K562 (cell line): Measurements from ENCODE around the gene RPS6KL1. TPM values are rescaled to one million over a fixed set of nuclear protein-coding genes. Genes with fewer than 3 reads are reported as not detected.

Source experiments
- ATAC-seq: fragments of 200-7000 bp; cut with Tn5 transposase; 3 replicates; pipeline ENCODE4 v1.9.1; 2020; ENCODE audit warnings: moderate library complexity
- BruUV-seq: library from RNA; stranded (reverse); fragments of 400-500 nt; replicated peaks from 2 replicates; lab custom pipeline; 2021; lab: Mats Ljungman, UMichigan
- CTCF ChIA-PET: fragments of 300-600 bp; formaldehyde crosslinking; extraction: SDS; loops from one replicate; lab custom pipeline; 2021; ENCODE audit warnings: low intra/inter-chr PET ratio; lab: Yijun Ruan, JAX
- POLR2A ChIA-PET: fragments of 300-600, 350-650 bp; sonication (Branson Sonifier 250); formaldehyde crosslinking; extraction: SDS; loops from one replicate; lab custom pipeline; 2021; ENCODE audit warnings: antibody characterized with exemption, inconsistent platforms; lab: Yijun Ruan, JAX
- DNase-seq, 4 experiments: peaks; one replicate each; pipeline versions ENCODE4 v3.0.0 to v3.0.0-alpha.2; 2011 to 2018; ENCODE audit warnings: low spot score in 3 of 4, mixed read lengths in 3 of 4; ENCODE audit errors: extremely low read depth in 1 of 4
- FAIRE-seq: peaks from 2 replicates; lab custom pipeline; 2011; peaks lifted over from hg19 to GRCh38; lab: Jason Lieb, UNC
- H2AFZ ChIP-seq: 2 replicates; pipeline ENCODE4 v1.6.0; 2011; ENCODE audit warnings: low read depth, low read length, control low read depth, inconsistent platforms
- H3K27ac ChIP-seq: fragments of 200-600 bp; 3 replicates; pipeline ENCODE4 v1.8.0; 2011; ENCODE audit warnings: low read depth, mild to moderate bottlenecking, control low read depth, inconsistent platforms, low read length, moderate library complexity, mixed read lengths; ENCODE audit errors: extremely low read depth
- H3K27me3 ChIP-seq, 2 experiments: fragments of 300-600 bp in 1 of 2; 2 replicates in 1 of 2; 3 replicates in 1 of 2; pipeline versions ENCODE4 v1.6.0 to v1.8.0; 2011; ENCODE audit warnings: inconsistent platforms in 2 of 2, low read length in 2 of 2, mild to moderate bottlenecking in 1 of 2, mixed read lengths in 1 of 2, moderate library complexity in 1 of 2; ENCODE audit not compliant: control insufficient read depth in 2 of 2, insufficient read depth in 2 of 2
- H3K36me3 ChIP-seq: fragments of 300-600 bp; 3 replicates; pipeline ENCODE4 v1.8.0; 2011; ENCODE audit warnings: mild to moderate bottlenecking, low read length, inconsistent platforms; ENCODE audit not compliant: control insufficient read depth, insufficient read depth
- H3K4me1 ChIP-seq, 2 experiments: fragments of 200-600 bp in 1 of 2; replicated peaks in 1 of 2; 2 replicates in 1 of 2; 3 replicates in 1 of 2; pipeline versions ENCODE4 v1.5.1 to v1.8.0; 2011; ENCODE audit warnings: inconsistent platforms in 2 of 2, low read length in 2 of 2, mild to moderate bottlenecking in 1 of 2, mixed read lengths in 1 of 2, moderate library complexity in 1 of 2; ENCODE audit not compliant: control insufficient read depth in 2 of 2, insufficient read depth in 2 of 2
- H3K4me2 ChIP-seq: 2 replicates; pipeline ENCODE4 v1.6.1; 2011; ENCODE audit warnings: low read length, control low read depth, inconsistent platforms, mixed read lengths; ENCODE audit not compliant: insufficient read depth
- H3K4me3 ChIP-seq: fragments of 200-600 bp; sonication (generic), shearing (Covaris generic); 2 replicates; pipeline ENCODE4 v1.5.1; 2016; ENCODE audit warnings: control low read depth, inconsistent platforms
- H3K79me2 ChIP-seq: fragments of 200-600 bp; 3 replicates; pipeline ENCODE4 v1.8.0; 2011; ENCODE audit warnings: low read length, inconsistent platforms; ENCODE audit not compliant: control insufficient read depth, insufficient read depth
- H3K9ac ChIP-seq, 2 experiments: 2 replicates each; pipeline versions ENCODE4 v1.6.0 to v1.6.1; 2011; ENCODE audit warnings: low read depth in 2 of 2, low read length in 2 of 2, control low read depth in 1 of 2, inconsistent platforms in 1 of 2, mild to moderate bottlenecking in 1 of 2, mixed read lengths in 1 of 2; ENCODE audit not compliant: insufficient read depth in 1 of 2
- H3K9me1 ChIP-seq: one replicate; pipeline ENCODE4 v1.6.0; 2011; ENCODE audit warnings: inconsistent platforms, mild to moderate bottlenecking, low read length, moderate library complexity; ENCODE audit not compliant: control insufficient read depth, insufficient read depth
- H3K9me3 ChIP-seq: replicated peaks from 2 replicates; pipeline ENCODE4 v1.5.1; 2011; ENCODE audit warnings: low read depth, low read length, inconsistent platforms; ENCODE audit not compliant: control insufficient read depth, insufficient read depth
- H4K20me1 ChIP-seq: replicated peaks from 2 replicates; pipeline ENCODE4 v1.6.1; 2011; ENCODE audit warnings: low read length, inconsistent platforms, mixed read lengths; ENCODE audit not compliant: control insufficient read depth, insufficient read depth
- ADNP ChIP-seq: fragments of 200-800 bp; sonication (Bioruptor generic); IDR thresholded peaks from 2 replicates; pipeline ENCODE4 v1.6.1; 2016; ENCODE audit warnings: missing genetic modification characterization, missing compliant biosample characterization
- ARID3A ChIP-seq: IDR thresholded peaks from 2 replicates; pipeline ENCODE4 v1.6.1; 2012; ENCODE audit warnings: low read depth, low read length, improper control_type of control experiment, borderline replicate concordance
- BCOR ChIP-seq: fragments of 450-650 bp; IDR thresholded peaks from 2 replicates; pipeline ENCODE4 v1.6.1; 2016
- CHD4 ChIP-seq: fragments of 200-600 bp; sonication (generic); IDR thresholded peaks from 3 replicates; pipeline ENCODE4 v1.6.1; 2012; ENCODE audit warnings: low read depth, mild to moderate bottlenecking, mixed read lengths, low read length, inconsistent platforms; ENCODE audit not compliant: insufficient read depth, insufficient replicate concordance, poor library complexity, severe bottlenecking
- CTCF ChIP-seq, 3 experiments: IDR thresholded peaks in 2 of 3; conservative IDR thresholded peaks in 1 of 3; 2 replicates each; pipeline ENCODE4 v1.5.1; 2011 to 2012; ENCODE audit warnings: low read length in 3 of 3, mild to moderate bottlenecking in 3 of 3, control low read depth in 2 of 3, improper control_type of control experiment in 1 of 3, inconsistent platforms in 1 of 3, low read depth in 1 of 3, mixed read lengths in 1 of 3, moderate library complexity in 1 of 3; ENCODE audit not compliant: insufficient read depth in 2 of 3
- DNMT1 ChIP-seq: fragments of 450-650 bp; IDR thresholded peaks from 2 replicates; pipeline ENCODE4 v1.6.1; 2016; ENCODE audit warnings: antibody characterized with exemption, mild to moderate bottlenecking
- HNRNPK ChIP-seq: fragments of 200-400 bp; formaldehyde crosslinking; IDR thresholded peaks from one replicate; pipeline ENCODE4 v1.6.1; 2018; ENCODE audit warnings: mild to moderate bottlenecking, low read depth, low read length; ENCODE audit not compliant: poor library complexity, severe bottlenecking
- KDM1A ChIP-seq, 2 experiments: fragments of 450-650 bp; IDR thresholded peaks; 2 replicates each; pipeline ENCODE4 v1.6.1; 2016; ENCODE audit warnings: mild to moderate bottlenecking in 2 of 2
- RBM25 ChIP-seq: fragments of 200-400 bp; formaldehyde crosslinking; IDR thresholded peaks from 2 replicates; pipeline ENCODE4 v1.6.1; 2018; ENCODE audit warnings: low read length, low read depth, moderate library complexity; ENCODE audit not compliant: severe bottlenecking
- RCOR1 ChIP-seq, 2 experiments: IDR thresholded peaks; 2 replicates each; pipeline ENCODE4 v1.6.1; 2012; ENCODE audit warnings: low read depth in 2 of 2, low read length in 2 of 2, borderline replicate concordance in 1 of 2, improper control_type of control experiment in 1 of 2
- TARDBP ChIP-seq: fragments of 450-650 bp; IDR thresholded peaks from 2 replicates; pipeline ENCODE4 v1.6.1; 2016
- ZNF217 ChIP-seq: sonication (generic); formaldehyde crosslinking; IDR thresholded peaks from 2 replicates; pipeline ENCODE4 v1.8.0; 2022; ENCODE audit warnings: mild to moderate bottlenecking, missing genetic modification reagents
- WGBS: fragments of 100-300 bp; shearing (Covaris generic); methylation state at CpG from one replicate; pipeline ENCODE4 v1.1.6; 2016; ENCODE audit warnings: low coverage, mixed read lengths; ENCODE audit not compliant: insufficient coverage; ENCODE audit errors: missing lambda C conversion rate; 5-methylcytosine and 5-hydroxymethylcytosine counted together
- in situ Hi-C: fragments of 300-500 bp; cut with MboI; formaldehyde crosslinking; loops from 4 replicates; pipeline ENCODE4 v1.15.0; 2018; ENCODE audit warnings: inconsistent platforms, mixed read lengths
- intact Hi-C: fragments of 100-400 bp; cut with micrococcal nuclease; formaldehyde crosslinking; loops from 2 replicates; pipeline ENCODE4 v1.14.2; 2022
- polyA plus RNA-seq, 8 experiments: library from polyadenylated mRNA; depleted of rRNA in 4 of 8; stranded (reverse) in 5 of 8; unstranded in 3 of 8; fragments of >200 nt; fragmentation: Nextera tagmentation in 2 of 8; fragmentation: Illumina TruSeq in 1 of 8; extraction: Ambion mirVana in 2 of 8; extraction: Trizol in 1 of 8; gene quantifications; 2 replicates each; pipeline versions ENCODE4 v1.2.1 to v1.2.3, GENCODE V29; 2011 to 2014; ENCODE audit warnings: inconsistent platforms in 1 of 8, missing spikeins in 1 of 8
- total RNA-seq, 7 experiments: library from RNA; depleted of rRNA in 6 of 7; stranded (reverse); fragments of >200 nt in 6 of 7; fragmentation: Illumina TruSeq in 2 of 7; extraction: Trizol in 2 of 7; gene quantifications; 2 replicates each; pipeline versions ENCODE4 v1.2.1 to v1.2.3, GENCODE V29; 2011 to 2021; ENCODE audit warnings: low replicate concordance in 1 of 7
- TF ChIP-seq, protein P1 (sequence below): sonication (generic); formaldehyde crosslinking; IDR thresholded peaks from 2 replicates; pipeline ENCODE4 v1.8.0; 2022; ENCODE audit warnings: mild to moderate bottlenecking, missing genetic modification reagents

The RPS6KL1 gene
- total and polyA plus RNA-seq, 9 of the 15 experiments (the other 6 are each of a cell fraction or from before 2014, with no cell fraction given), result 0.91 to 15.5 (median 8.1) TPM

- no peak for FAIRE-seq
- H3K9ac ChIP-seq, result no peak overlapping the region
- H3K4me1 ChIP-seq, result peaks cover 0 to 55% of the 10 kb centered on the region in 2 experiments; a peak in 3 of 5 replicates
- no peak overlapping the region for H3K4me2 ChIP-seq
- H3K27me3 ChIP-seq, result no peaks in the 10 kb centered on the region
- ATAC-seq, result no peak
- no peak overlapping the region for H3K4me3 ChIP-seq
- CTCF ChIA-PET, result no interaction called here
- H3K9me1 ChIP-seq, result no peaks in the 10 kb centered on the region
- no peak overlapping the region for H2AFZ ChIP-seq
- no peaks in the 10 kb centered on the region for H3K79me2 ChIP-seq
- in situ Hi-C loops (no loop called here), intact Hi-C loops (no loop called here)
- DNase-seq, result no peak
- POLR2A ChIA-PET, result interaction anchor here (0.6 to 1.4 kb wide), 2 partner anchors 10 to 17 kb away, joined by 3 to 5 read pairs; no protein-coding TSS in a partner anchor
- no peaks in the 10 kb centered on the region for H3K9me3 ChIP-seq
- 23% methylated on average over 7 of the region's 18 CpGs for WGBS
- peak in 1 of 2 experiments; percentile 39; a peak in 1 of 4 replicates for TF ChIP-seq RCOR1 (IDR thresholded peaks at IDR 0.05; ENCODE audit: borderline replicate concordance in 1 of 2, low read depth in 2 of 2, low read length in 2 of 2)
- no peak for TF ChIP-seq CTCF (IDR thresholded peaks at IDR 0.05 in 2 of 3, conservative IDR thresholded peaks at IDR 0.05 in 1 of 3; ENCODE audit: insufficient read depth in 2 of 3, low read depth in 1 of 3, low read length in 3 of 3)
- TF ChIP-seq ARID3A, result no peak
- TF ChIP-seq TARDBP, result no peak
- peak; percentile 80; the same call in 1 of the 2 replicates for TF ChIP-seq ADNP
- TF ChIP-seq ZNF217 (CRISPR knock-in tag), result no peak
- peak; percentile 90 for TF ChIP-seq RBM25
- peak; percentile 88 for TF ChIP-seq BCOR
- TF ChIP-seq DNMT1, result no peak
- no peak for TF ChIP-seq HNRNPK
- TF ChIP-seq, protein P1, sequence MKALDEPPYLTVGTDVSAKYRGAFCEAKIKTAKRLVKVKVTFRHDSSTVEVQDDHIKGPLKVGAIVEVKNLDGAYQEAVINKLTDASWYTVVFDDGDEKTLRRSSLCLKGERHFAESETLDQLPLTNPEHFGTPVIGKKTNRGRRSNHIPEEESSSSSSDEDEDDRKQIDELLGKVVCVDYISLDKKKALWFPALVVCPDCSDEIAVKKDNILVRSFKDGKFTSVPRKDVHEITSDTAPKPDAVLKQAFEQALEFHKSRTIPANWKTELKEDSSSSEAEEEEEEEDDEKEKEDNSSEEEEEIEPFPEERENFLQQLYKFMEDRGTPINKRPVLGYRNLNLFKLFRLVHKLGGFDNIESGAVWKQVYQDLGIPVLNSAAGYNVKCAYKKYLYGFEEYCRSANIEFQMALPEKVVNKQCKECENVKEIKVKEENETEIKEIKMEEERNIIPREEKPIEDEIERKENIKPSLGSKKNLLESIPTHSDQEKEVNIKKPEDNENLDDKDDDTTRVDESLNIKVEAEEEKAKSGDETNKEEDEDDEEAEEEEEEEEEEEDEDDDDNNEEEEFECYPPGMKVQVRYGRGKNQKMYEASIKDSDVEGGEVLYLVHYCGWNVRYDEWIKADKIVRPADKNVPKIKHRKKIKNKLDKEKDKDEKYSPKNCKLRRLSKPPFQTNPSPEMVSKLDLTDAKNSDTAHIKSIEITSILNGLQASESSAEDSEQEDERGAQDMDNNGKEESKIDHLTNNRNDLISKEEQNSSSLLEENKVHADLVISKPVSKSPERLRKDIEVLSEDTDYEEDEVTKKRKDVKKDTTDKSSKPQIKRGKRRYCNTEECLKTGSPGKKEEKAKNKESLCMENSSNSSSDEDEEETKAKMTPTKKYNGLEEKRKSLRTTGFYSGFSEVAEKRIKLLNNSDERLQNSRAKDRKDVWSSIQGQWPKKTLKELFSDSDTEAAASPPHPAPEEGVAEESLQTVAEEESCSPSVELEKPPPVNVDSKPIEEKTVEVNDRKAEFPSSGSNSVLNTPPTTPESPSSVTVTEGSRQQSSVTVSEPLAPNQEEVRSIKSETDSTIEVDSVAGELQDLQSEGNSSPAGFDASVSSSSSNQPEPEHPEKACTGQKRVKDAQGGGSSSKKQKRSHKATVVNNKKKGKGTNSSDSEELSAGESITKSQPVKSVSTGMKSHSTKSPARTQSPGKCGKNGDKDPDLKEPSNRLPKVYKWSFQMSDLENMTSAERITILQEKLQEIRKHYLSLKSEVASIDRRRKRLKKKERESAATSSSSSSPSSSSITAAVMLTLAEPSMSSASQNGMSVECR (CRISPR knock-in tag), result no peak
- peak; percentile 54 to 76; a peak in 3 of 4 replicates for TF ChIP-seq KDM1A (IDR thresholded peaks at IDR 0.05)
- TF ChIP-seq CHD4, result peak; percentile 73
- no peaks in the 10 kb centered on the region for H3K36me3 ChIP-seq
- H3K27ac ChIP-seq, result no peak overlapping the region
- no peaks in the 10 kb centered on the region for H4K20me1 ChIP-seq
- BruUV-seq, result no TSS peak
These were observed 29.8 kb upstream of the RPS6KL1 start for GRCh38 chr14:74952697-74953484.
